GM19099 (cell line): ENCODE data around the gene ARMC10.

Source experiments
- POLR2A ChIP-seq: IDR thresholded peaks from 3 replicates; pipeline ENCODE4 v1.6.1; 2011; ENCODE audit warnings: low read depth; ENCODE audit not compliant: insufficient read length; ENCODE audit errors: extremely low read depth

Gene ARMC10

GRCh38 chr7:103076764-103077163 is 1.8 kb downstream of the ARMC10 start:
- no peak for TF ChIP-seq POLR2A

GRCh38 chr7:103077318-103077717 is 2.4 kb downstream of the ARMC10 start:
- no peak for TF ChIP-seq POLR2A

- no peak for TF ChIP-seq POLR2A
Observed at GRCh38 chr7:103079836-103080235, 4.9 kb downstream of the ARMC10 start.

- TF ChIP-seq POLR2A = no peak
Observed at GRCh38 chr7:103080923-103081322, 6.0 kb downstream of the ARMC10 start.

- TF ChIP-seq POLR2A = no peak
Observed at GRCh38 chr7:103082497-103082896, 7.6 kb downstream of the ARMC10 start.

- TF ChIP-seq POLR2A = no peak
Observed at GRCh38 chr7:103083210-103083609, 8.3 kb downstream of the ARMC10 start.

- TF ChIP-seq POLR2A = no peak
Observed at GRCh38 chr7:103093429-103093828, 18.5 kb downstream of the ARMC10 start.

GRCh38 chr7:103094102-103094501 is 19.2 kb downstream of the ARMC10 start:
- no peak for TF ChIP-seq POLR2A

GRCh38 chr7:103097041-103097440 is 22.1 kb downstream of the ARMC10 start:
- TF ChIP-seq POLR2A = no peak

GRCh38 chr7:103100348-103100747 is 25.4 kb downstream of the ARMC10 start:
- no peak for TF ChIP-seq POLR2A

GRCh38 chr7:103101543-103101942 is 26.6 kb downstream of the ARMC10 start:
- no peak for TF ChIP-seq POLR2A

- TF ChIP-seq POLR2A = no peak
Observed at GRCh38 chr7:103106005-103106702, 31.2 kb downstream of the ARMC10 start.

- no peak for TF ChIP-seq POLR2A
Observed at GRCh38 chr7:103113164-103113563, 38.2 kb downstream of the ARMC10 start.

GRCh38 chr7:103114576-103115008 is 39.7 kb downstream of the ARMC10 start:
- no peak for TF ChIP-seq POLR2A

- TF ChIP-seq POLR2A = no peak
Observed at GRCh38 chr7:103115771-103116170, 40.8 kb downstream of the ARMC10 start.

GRCh38 chr7:103116511-103116910 is 41.6 kb downstream of the ARMC10 start:
- no peak for TF ChIP-seq POLR2A

- TF ChIP-seq POLR2A = no peak
Observed at GRCh38 chr7:103116991-103117390, 42.1 kb downstream of the ARMC10 start.
